Inflammatory macrophage treated with lipopolysaccharide for 1 hour (primary cell): ENCODE results near the gene TDRD12.
"Not testable (repeated sequence)": the region's sequence is repeated elsewhere in the genome, so short reads cannot be mapped to it uniquely, and the experiment has no call there.

ENCODE experiments used
- DNase-seq, 2 donors: peaks; one replicate each; pipeline ENCODE4 v3.0.0-alpha.2; 2020 to 2022

Gene TDRD12

DNA sequence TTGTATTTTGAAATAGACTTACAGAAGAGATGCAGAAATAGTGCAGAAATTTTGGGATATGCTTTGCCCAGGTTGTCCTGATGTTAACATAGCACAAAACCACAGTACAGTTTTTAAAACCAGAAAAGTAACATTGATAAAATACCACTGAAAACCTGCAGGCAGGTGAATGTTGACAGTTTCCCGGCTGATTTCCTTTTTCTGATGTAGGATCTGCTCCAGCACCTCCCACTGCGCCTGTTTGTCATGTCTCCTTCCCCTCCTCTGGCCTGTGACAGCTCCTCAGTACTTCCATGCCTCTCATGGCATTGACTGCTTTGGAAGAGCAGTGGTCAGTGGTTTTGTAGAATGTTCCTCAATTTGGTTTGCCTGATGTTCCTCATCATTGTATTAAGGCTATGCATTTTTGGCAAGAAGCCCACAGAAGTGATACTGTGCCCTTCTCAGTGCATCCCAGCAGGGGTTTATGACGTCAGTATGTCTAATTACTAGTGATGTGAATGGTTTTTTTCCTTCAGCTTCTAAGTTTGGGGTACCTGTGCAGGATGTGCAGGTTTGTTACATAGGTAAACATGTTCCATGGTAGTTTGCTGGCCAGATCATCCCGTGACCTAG, 31.0 kb downstream of the TDRD12 start:
- peak; percentile 1 for DNase-seq

DNA sequence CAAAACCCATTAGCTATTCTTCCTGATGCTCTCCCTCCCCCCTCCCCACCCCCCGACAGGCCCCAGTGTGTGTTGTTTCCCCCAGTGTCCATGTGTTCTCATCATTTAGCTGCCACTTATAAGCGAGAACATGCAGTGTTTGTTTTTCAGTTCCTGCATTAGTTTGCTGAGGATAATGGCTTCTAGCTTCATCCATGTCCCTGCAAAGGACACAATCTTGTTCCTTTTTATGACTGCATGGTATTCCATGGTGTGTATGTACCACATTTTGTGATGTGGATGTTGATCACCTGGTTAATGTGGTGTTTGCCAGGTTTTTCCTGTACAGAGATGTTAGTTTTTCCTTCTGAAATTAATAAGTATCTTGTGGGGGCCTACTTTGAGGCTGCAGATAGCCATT, 31.5 kb downstream of the TDRD12 start:
- DNase-seq, result no peak

DNA sequence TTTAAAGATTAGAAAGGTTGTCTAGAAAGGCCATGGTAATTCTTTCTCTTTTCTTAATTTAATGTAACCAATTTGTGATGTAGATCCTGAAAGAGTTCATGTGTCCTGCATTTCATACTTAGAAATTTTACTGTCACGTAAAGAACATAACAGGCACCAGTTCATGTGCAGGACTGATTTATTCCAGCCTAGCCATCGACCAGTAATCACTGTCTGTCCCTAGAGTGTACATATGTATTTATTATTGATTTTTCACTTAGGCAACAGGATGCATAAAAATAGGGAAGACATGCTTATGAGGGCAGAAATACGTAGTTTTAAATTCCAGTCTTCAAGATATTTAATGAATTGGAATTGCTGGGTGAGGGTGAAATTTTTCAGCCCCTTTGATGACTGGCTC, 37.6 kb downstream of the TDRD12 start:
- DNase-seq, result no peak

DNA sequence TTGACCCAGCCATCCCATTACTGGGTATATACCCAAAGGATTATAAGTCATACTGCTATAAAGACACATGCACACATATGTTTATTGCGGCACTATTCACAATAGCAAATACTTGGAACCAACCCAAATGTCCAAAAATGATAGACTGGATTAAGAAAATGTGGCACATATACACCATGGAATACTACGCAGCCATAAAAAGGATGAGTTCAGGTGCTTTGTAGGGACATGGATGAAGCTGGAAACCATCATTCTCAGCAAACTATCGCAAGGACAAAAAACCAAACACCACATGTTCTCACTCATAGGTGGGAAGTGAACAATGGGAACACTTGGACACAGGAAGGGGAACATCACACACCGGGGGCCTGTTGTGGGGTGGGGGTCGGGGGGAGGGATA, 45.8 kb downstream of the TDRD12 start:
- not testable (repeated sequence) for DNase-seq

DNA sequence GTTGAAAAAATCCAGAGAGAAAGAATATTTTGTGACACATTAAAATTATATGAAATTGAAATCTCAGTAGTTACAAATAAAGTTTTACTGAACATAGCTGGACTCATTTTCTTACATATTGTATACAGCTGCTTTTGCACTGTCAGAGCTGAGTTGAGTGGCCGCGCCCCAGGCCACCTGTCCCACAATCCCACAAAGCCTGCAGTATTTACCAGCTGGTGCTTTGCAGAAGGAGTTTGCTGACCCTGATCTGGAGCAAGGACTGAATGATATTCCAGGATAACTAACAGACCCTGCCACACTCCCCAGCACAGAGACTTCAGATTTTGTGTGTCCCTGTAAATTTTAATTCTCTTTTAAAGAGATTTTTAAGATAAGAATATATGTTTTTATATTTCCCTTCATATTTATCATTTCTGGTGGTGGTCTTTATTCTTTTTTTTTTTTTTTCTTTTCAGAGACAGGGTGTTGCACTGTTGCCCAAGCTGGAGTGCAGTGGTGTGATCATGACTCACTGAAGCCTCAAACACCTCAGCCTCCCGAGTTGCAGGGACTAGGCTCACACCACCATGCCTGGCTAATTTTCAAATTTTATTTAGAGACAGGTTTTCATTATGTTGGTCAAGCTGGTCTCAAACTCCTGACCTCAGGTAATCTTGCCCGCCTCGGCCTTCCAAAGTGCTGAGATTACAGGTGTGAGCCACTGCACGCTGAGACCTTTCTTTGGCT, 48.5 kb downstream of the TDRD12 start:
- DNase-seq, result no peak

DNA sequence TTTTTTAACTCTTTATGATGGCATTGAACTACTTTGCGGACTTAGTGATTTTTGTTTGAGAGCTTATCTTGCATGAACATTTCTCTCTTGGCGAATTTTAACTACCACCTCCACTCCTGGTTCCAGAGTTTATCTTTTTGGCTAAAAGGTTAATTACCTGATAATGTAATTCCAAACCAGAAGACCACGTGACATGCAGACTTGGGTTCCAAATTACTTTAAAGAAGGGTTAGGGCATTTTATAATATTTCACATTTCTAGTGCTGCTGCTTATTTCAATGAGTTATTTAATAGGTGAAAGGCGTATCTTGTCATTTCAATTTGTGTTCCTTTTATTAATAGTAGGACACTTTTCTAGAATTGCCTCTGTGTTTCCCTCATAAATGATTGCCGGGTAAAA, 52.0 kb downstream of the TDRD12 start:
- no peak for DNase-seq

DNA sequence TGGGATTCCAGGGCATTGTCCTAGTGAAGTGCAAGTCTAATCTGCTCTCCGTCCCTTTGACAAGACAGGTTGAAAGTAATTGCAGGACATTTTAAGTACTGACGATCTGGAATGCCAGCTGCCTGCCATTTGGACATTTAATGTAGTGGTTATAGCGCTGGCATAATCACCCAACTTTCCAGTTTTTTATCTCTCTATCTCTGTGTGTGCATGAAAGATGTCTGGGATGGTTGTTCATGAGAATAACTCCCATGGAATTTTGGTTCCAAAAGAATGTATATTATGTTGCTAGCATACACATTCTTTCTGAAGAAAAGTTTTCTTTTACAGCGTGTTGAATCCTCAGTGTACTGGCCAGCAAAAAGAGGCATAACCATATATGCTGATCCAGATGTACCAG, 53.6 kb downstream of the TDRD12 start:
- DNase-seq, result no peak

DNA sequence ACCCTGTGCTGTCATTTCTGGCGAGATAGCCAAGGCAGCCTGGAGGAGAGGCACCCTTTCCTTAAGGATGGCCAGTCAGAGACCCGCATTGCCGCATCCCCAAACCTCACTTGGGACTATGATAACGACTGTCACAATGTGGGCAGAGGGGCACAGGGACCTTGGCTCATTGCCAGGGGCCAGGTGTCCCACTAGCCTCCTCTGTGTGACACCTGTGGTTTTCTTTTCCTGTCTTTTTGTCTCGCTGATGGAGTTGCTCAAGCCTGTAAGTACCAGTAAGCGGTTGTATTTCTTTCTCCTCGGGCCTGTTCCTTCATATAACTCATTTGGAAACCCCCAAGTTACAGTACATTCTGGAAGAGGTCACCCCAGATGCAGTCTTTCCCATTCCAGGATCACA, 59.5 kb downstream of the TDRD12 start:
- no peak for DNase-seq

DNA sequence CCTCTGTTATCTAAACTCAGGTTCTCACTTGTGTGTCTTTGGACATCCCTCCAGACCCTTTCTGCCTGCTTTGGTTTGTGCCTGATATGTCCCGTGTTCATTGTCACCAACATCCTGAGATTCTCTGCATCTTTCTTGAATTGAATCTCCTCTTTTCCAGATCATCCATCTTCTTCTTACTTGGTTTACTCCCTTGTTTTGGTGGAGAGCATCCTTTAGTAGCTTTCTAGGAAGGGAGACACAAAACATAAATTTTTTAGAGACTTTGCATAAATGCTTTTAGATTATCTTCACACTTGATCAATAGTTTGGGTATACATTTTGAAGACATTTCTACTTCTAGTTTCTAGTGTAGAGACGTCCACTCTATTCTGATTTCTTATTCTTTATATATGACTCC, 61.7 kb downstream of the TDRD12 start:
- no peak for DNase-seq

DNA sequence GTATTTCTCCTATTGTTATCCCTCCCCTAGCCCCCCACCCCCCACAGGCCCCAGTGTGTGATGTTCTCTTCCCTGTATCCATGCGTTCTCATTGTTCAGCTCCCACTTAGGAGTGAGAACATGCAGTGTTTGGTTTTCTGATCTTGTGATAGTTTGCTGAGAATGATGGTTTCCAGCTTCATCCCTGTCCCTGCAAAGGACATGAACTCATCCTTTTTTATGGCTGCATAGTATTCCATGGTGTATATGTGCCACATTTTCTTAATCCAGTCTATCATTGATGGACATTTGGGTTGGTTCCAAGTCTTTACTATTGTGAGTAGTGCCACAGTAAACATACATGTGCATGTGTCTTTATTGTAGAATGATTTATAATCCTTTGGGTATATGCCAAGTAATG, 62.5 kb downstream of the TDRD12 start:
- DNase-seq, result not testable (repeated sequence)

DNA sequence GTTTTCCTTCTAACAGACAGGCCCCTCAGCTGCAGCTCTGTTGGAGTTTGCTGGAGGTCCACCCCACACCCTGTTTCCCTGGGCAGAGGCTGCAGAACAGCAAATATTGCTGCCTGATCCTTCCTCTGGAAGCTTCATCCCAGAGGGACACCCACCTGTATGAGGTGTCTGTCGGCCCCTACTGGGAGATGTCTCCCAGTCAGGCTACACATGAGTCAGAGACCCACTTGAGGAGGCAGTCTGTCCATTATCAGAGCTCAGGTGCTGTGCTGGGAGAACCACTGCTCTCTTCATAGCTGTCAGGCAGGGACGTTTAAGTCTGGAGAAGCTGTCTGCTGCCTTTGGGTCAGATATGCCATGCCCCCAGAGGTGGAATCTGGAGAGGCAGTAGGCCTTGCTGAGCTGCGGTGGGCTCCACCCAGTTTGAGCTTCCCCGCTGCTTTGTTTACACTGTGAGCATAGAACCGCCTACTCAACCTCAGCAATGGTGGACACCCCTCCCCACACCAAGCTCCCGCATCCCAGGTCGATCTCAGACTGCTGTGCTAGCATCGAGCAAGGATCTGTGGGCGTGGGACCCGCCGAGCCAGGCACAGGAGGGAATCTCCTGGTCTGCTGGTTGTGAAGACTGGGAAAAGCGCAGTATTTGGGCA, 67.7 kb downstream of the TDRD12 start:
- DNase-seq, result not testable (repeated sequence)

DNA sequence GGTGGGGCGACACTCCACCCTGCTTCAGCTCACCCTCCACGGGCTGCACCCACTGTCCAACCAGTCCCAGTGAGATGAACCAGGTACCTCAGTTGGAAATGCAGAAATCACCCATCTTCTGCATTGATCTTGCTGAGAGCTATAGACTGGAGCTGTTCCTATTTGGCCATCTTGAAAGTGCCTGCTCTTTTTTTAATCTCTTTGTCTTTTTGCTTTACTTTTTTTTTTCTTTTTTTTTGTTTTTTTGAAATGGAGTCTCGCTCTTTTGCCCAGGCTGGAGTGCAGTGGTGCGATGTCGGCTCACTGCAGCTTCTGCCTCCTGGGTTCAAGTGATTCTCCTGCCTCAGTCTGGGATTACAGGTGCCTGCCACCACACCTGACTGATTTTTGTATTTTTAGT, 68.3 kb downstream of the TDRD12 start:
- not testable (repeated sequence) for DNase-seq

DNA sequence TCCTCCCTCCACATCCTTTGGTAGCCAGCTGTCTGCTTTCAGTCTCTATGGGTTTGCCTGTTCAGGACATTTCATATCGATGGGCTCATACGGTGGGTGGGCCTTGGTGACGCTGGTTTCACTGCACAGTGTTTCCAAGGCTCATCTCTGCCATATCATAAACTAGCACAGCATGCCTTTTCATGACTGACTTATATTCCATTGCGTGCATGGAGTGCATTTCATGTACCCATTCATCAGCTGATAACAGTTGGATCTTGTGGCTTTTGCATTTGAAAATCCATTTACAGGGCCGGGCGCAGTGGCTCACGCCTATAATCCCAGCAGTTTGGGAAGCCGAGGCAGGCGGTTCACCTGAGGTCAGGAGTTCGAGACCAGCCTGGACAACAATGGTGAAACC, 69.9 kb downstream of the TDRD12 start:
- DNase-seq, result no peak

DNA sequence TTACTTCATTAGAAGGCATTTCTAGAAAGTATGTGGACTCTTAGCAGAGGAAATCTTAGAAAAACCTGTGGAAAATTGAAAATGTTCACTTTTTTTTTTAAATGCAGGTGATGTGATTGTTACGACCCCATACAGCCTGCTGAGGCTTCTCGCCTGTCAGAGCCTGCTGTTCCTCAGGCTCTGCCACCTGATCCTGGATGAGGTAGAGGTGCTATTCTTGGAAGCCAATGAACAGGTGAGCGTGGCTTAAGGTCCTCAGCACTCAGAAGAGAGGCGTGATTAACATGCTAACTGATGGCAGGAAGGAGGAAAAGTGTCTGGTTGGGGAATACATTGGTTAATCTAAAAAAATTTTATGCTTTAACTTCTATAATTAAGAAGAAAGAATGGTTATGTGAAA, 78.6 kb downstream of the TDRD12 start:
- no peak for DNase-seq

DNA sequence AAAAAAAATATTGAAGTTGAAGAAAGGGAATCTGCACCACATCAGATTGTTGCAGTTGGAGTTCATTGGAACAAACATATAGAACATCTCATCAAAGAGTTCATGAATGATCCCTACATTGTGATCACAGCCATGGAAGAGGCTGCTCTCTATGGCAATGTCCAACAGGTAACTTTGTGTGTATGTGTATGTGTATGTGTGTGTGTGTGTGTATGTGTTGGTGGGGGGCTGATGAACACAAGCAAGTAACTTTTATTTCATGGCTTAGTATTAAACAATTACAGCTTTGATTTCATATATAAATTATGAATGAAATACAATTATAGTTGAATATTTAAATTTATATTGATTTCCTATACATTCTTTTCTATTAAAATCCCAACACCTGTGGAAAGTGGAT, 80.6 kb downstream of the TDRD12 start:
- no peak for DNase-seq

DNA sequence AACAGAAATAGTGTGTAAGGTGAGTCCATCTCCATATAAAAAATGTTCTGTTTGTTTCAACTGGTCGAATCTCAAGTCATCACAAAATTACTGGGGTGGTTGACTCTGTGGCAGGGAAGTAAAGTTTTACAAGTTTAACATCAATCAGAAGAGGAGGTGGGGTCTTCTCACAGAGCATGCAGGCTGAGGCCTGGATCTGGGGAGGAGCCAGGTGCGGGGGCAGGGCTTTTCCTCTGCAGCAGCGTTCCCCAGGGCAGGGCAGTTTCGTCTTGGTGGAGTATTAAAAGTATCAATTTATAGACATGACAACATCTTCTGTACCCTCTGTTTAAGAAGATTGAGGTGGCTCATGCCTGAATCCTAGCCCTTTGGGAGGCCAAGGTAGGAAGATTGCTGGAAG, 81.2 kb downstream of the TDRD12 start:
- DNase-seq, result no peak

DNA sequence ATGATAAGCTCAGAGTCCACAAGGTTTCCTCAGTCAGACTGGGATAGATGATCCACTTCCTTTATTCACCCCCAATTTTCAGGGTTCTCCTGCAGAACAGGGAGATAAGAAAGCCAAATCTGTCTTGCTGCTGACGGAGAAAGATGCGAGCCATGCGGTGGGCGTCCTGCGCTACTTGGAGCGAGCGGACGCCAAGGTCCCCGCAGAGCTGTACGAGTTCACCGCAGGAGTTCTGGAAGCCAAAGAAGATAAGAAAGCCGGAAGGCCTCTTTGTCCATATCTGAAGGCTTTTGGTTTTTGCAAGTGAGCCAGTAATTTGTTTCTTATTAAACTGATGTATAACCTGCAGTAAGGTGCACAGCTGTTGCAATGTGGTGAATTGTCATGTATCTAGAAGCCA, 83.3 kb downstream of the TDRD12 start:
- DNase-seq, result no peak

DNA sequence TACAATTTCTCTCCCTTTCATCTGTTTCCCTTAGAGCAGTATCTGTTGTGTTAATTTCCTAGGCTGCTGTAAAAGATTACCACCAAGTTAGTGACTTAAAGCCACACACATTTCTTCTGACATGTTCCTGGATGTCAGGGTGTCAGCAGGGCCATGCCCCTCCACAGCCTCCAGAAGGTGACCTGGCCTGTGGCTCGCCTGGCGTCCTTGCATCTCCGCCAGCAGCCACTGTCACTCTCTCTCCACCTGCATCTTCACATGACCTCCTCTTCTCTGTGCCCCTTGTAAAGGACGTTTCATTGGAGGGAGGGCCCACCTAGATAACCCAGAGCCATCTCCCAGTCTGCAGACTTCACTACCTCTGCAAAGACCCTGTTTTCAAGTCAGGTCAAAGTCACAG, 88.7 kb downstream of the TDRD12 start:
- DNase-seq, result no peak

DNA sequence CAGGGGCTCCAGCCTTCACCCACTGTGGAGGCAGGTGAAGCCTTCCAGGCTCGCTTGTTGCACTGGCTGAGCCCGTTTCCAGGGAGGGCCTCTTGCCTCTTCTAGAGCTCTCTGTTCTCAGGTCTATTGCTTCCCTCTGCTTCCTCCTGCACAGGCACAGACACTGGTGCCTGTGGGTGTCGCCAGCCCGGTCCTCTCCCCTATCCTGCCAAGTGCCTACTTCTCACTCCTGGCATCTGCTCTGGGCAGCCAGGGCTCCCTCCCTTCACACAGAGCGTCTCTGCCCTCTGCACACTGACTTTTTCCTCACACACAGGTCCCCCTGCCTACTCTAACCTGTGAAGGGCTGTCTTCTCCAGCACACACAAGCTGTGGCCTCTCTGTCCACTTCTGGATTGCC, 89.7 kb downstream of the TDRD12 start:
- no peak for DNase-seq

DNA sequence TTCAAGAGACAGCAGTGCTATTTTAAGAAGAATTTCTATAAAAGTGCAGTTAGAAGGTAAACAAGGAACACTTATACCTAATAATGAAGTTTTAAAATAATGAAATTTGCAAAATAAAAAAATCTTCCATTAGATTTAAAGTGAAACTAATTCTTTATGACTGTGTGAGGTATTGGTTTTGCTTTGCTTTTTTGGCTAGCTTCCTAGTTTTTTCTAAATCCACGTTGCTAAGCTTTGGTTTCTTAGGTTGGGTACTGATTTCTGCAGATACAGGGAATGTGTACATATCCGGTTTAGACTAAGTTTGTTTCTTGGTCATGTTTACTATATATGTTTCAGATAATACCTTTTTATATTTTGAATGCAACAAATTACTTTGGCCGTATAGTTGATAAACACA, 90.2 kb downstream of the TDRD12 start:
- no peak for DNase-seq

DNA sequence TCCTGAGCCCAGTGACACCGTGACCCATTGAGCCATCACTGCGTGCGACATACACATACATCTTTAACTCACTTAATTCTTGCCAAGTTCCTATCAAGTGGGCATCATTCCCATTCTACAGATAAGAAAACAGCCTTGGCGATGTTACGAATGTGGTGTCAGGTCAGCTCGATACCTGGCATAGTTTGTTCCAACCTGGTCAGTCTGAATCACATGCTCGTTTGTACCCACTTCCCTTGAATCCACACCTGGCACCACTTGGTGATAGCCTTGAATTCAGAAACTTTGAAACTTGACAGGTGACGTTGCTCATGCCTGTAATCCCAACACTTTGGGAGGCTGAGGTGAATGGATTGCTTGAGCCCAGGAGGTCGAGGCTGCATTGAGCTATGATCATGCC, 90.9 kb downstream of the TDRD12 start:
- DNase-seq, result no peak

DNA sequence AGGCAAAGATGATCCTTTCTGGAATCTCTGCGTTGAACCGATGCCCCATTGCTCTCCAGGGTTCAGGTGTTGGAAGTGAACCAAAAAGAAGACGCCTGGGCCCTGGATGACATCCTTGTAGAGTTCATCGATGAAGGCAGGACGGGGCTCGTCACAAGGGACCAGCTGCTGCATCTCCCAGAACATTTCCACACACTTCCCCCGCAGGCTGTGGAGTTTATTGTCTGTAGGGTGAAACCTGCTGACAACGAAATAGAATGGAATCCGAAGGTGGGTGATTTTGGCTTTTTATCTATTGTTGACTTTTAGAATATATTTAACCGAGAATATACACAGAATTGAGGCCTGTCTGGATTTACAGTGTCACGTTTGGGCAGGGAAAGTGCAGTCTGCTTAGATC, 91.6 kb downstream of the TDRD12 start:
- DNase-seq, result no peak

DNA sequence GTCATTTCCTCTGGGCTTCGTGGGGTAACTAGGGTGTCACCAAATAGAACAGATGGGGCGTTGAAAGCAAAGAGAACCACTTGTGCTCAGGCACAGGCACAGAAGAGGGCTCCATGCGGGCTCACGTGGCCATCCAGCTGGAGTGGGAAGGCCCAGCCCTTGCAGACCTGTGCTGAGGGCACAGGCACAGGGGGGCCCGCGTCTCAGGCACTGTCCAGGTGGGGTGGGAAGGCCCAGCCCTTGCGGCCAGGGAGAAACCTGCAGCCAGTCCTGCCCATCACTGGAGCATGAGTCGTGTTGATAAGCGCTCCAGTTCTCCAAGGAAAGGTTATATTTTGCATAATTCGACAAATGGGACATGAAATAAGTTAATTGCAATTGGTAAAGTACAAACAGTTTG, 92.5 kb downstream of the TDRD12 start:
- no peak for DNase-seq

DNA sequence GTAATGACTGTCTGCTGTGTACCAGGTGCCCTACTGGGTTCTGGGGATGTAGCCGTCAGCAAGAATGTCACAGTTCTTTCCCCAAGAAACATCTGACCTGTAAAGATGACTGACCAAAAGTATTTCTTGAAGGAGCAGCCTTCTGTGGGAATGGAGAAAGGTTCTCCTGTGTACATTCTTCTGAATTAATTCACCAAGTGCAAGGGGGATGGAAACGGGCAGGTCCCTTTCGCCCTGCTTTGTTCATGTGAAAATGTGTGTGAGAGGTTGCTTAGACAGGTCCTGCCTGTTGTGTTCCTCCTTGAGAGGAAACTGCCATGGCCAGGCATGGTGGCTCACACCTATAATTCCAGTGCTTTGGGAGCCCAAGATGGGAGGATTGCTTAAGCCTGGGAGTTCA, 93.0 kb downstream of the TDRD12 start:
- no peak for DNase-seq
